ENCODE results near the gene TM4SF20.

TM4SF20 gene

DNA sequence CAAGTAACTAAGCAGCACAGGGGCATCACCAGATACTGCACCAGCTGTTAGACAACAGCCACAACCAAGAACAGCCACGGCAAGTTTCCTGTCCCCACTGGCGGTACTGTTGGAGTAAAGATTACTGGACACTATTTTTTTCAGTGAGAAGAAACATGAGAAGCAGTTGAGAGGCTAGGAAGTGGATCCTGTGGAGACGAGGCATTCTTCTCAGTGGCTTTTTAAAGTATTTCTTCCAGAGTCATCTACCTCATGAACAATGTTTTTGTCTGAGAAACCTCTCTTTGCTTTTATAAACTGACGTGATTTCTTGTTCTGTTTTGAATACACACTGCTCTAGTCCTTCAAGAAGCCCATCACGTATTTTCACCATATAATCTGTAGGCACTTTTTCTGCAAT lies 18.8 kb downstream of the TM4SF20 start:
- no peak overlapping the region for H3K27ac ChIP-seq
- no peak overlapping the region for H2AFZ ChIP-seq (ENCODE audit: low read depth)
- H3K27me3 ChIP-seq (ENCODE audit: insufficient read depth, low read depth): no peaks in the 10 kb centered on the region
- H3K4me1 ChIP-seq (ENCODE audit: low read depth, poor library complexity, severe bottlenecking): no peaks in the 10 kb centered on the region
- TF ChIP-seq, protein P1, sequence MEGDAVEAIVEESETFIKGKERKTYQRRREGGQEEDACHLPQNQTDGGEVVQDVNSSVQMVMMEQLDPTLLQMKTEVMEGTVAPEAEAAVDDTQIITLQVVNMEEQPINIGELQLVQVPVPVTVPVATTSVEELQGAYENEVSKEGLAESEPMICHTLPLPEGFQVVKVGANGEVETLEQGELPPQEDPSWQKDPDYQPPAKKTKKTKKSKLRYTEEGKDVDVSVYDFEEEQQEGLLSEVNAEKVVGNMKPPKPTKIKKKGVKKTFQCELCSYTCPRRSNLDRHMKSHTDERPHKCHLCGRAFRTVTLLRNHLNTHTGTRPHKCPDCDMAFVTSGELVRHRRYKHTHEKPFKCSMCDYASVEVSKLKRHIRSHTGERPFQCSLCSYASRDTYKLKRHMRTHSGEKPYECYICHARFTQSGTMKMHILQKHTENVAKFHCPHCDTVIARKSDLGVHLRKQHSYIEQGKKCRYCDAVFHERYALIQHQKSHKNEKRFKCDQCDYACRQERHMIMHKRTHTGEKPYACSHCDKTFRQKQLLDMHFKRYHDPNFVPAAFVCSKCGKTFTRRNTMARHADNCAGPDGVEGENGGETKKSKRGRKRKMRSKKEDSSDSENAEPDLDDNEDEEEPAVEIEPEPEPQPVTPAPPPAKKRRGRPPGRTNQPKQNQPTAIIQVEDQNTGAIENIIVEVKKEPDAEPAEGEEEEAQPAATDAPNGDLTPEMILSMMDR (conservative IDR thresholded peaks at IDR 0.05; ENCODE audit: low read depth, low read length): no peak
- H3K9ac ChIP-seq: no peak overlapping the region
- no peaks in the 10 kb centered on the region for H3K36me3 ChIP-seq (ENCODE audit: insufficient read depth)
- no peaks in the 10 kb centered on the region for H4K20me1 ChIP-seq (ENCODE audit: insufficient read depth)
- H3K79me2 ChIP-seq (ENCODE audit: insufficient read depth, low read depth): no peaks in the 10 kb centered on the region
- H3K4me2 ChIP-seq: no peak overlapping the region
- H3K4me3 ChIP-seq (IDR thresholded peaks at IDR 0.05; ENCODE audit: insufficient read depth, low read depth, low read length): no peak overlapping the region

DNA sequence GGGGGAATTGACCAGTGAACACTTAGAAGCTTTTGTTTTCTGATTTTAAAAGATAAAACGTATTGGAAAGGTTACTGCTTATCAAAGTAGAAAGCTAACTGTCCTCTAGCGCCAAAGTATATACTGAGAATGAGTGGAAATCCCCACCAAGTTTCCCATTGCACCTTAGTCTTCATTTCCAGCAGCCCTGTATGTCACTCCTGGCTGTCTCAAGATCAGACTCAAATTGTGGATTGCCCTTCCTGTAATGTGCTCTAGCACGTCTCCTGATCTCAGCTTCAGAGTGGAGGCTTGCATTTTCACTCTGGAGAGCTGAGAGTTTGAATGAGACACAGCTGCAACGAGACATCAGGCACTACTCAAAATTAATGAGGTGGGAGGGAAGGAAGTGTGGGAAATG lies 27.5 kb downstream of the TM4SF20 start:
- H3K4me3 ChIP-seq (IDR thresholded peaks at IDR 0.05; ENCODE audit: insufficient read depth, low read depth, low read length): no peak overlapping the region
- no peak overlapping the region for H2AFZ ChIP-seq (ENCODE audit: low read depth)
- H3K4me2 ChIP-seq: no peak overlapping the region
- no peaks in the 10 kb centered on the region for H4K20me1 ChIP-seq (ENCODE audit: insufficient read depth)
- H3K27ac ChIP-seq: no peak overlapping the region
- H3K9ac ChIP-seq: no peak overlapping the region
- H3K4me1 ChIP-seq (ENCODE audit: low read depth, poor library complexity, severe bottlenecking): no peaks in the 10 kb centered on the region
- TF ChIP-seq, protein P1 (conservative IDR thresholded peaks at IDR 0.05; ENCODE audit: low read depth, low read length): no peak
- no peaks in the 10 kb centered on the region for H3K27me3 ChIP-seq (ENCODE audit: insufficient read depth, low read depth)
- H3K79me2 ChIP-seq (ENCODE audit: insufficient read depth, low read depth): no peaks in the 10 kb centered on the region
- no peaks in the 10 kb centered on the region for H3K36me3 ChIP-seq (ENCODE audit: insufficient read depth)

DNA sequence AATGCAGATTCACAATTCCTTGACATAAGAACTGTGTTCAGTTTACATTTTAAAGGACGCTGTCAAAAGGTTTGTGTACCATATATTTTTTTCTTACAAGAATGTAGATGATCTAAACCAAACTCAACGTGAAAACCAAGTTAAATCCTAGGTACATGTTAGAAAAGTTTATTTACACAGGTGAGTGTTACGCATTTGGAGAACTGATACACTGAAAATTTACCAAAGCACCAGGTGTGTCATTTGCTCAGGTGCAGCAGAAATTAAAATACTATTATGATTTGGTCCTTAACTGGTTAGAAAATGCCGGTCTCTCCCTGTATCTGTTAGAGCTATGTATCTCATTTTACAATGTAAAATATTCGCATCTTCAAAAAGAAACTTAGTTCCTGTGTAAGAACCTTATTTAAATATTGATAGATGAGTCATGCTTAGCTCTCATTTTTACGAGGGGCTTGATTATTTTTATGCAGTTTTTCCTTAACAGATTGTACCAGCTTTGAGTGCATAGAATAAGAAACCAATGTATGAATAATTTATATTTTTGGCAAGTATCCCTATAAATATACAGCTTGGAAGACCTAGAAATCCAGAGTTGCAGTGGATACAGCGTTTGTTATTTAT lies 29.0 kb downstream of the TM4SF20 start:
- TF ChIP-seq, protein P1 (conservative IDR thresholded peaks at IDR 0.05; ENCODE audit: low read depth, low read length): no peak
- Histone ChIP-seq H4K20me1 (ENCODE audit: insufficient read depth) (no peaks in the 10 kb centered on the region), H3K4me1 (ENCODE audit: low read depth, poor library complexity, severe bottlenecking) (no peaks in the 10 kb centered on the region), H2AFZ (ENCODE audit: low read depth) (no peak overlapping the region), H3K27me3 (ENCODE audit: insufficient read depth, low read depth) (no peaks in the 10 kb centered on the region), H3K9ac (no peak overlapping the region), H3K4me2 (no peak overlapping the region), H3K79me2 (ENCODE audit: insufficient read depth, low read depth) (no peaks in the 10 kb centered on the region), H3K4me3 (IDR thresholded peaks at IDR 0.05; ENCODE audit: insufficient read depth, low read depth, low read length) (no peak overlapping the region), H3K27ac (no peak overlapping the region), H3K36me3 (ENCODE audit: insufficient read depth) (no peaks in the 10 kb centered on the region)

DNA sequence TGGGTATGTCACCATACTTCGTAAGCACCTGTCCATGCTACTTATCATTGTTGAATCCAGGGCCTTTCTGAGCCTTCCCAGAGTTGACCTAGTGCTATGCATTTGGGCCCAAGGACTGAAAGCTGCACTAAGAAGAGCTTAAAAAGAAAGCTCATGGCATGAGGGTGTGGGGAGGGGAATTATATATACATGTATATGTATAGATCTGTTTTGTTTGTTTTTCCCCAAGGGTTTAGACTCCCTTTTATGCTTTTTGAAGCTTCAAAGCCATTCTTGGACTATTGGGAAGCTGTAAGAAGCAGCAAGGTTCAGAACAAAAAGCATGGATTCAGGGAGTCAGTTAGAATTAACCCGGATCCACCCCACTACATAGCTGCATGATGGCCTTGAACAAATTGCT lies 30.8 kb downstream of the TM4SF20 start:
- Histone ChIP-seq H3K4me2 (no peak overlapping the region), H3K36me3 (ENCODE audit: insufficient read depth) (no peaks in the 10 kb centered on the region), H3K9ac (no peak overlapping the region), H3K4me1 (ENCODE audit: low read depth, poor library complexity, severe bottlenecking) (no peaks in the 10 kb centered on the region), H3K4me3 (IDR thresholded peaks at IDR 0.05; ENCODE audit: insufficient read depth, low read depth, low read length) (no peak overlapping the region), H4K20me1 (ENCODE audit: insufficient read depth) (no peaks in the 10 kb centered on the region), H3K27ac (no peak overlapping the region), H3K79me2 (ENCODE audit: insufficient read depth, low read depth) (no peaks in the 10 kb centered on the region), H2AFZ (ENCODE audit: low read depth) (no peak overlapping the region), H3K27me3 (ENCODE audit: insufficient read depth, low read depth) (no peaks in the 10 kb centered on the region)
- TF ChIP-seq, protein P1 (conservative IDR thresholded peaks at IDR 0.05; ENCODE audit: low read depth, low read length): no peak
